PC-9 (cell line): Measurements from ENCODE around the gene PPWD1. TPM values are rescaled to one million over a fixed set of nuclear protein-coding genes. Genes with fewer than 3 reads are reported as not detected.
A peak's percentile ranks its signal among the peaks of the same experiment; 100 is the strongest.

Experiments
- BruUV-seq: library from RNA; stranded (reverse); fragments of 400-500 nt; replicated peaks from 2 replicates; lab custom pipeline; 2021; lab: Mats Ljungman, UMichigan
- CTCF ChIA-PET: fragments of 300-600 bp; sonication (Branson Sonifier 250); formaldehyde crosslinking; loops from one replicate; lab custom pipeline; 2022; ENCODE audit warnings: antibody characterized with exemption; lab: Charles Lee
- POLR2A ChIA-PET: fragments of 300-600 bp; sonication (Branson Sonifier 250); formaldehyde crosslinking; loops from one replicate; lab custom pipeline; 2022; ENCODE audit warnings: antibody characterized with exemption; ENCODE audit not compliant: unreplicated experiment; lab: Charles Lee
- DNase-seq, 2 experiments: peaks; one replicate each; pipeline versions ENCODE4 v3.0.0 to v3.0.0-alpha.2; 2015 to 2022; ENCODE audit warnings: mixed read lengths in 1 of 2
- H2AFZ ChIP-seq: fragments of 200-600 bp; sonication (generic); 2 replicates; pipeline ENCODE4 v1.8.1; 2017; ENCODE audit warnings: antibody characterized with exemption
- H3F3A ChIP-seq: fragments of 200-600 bp; sonication (generic); 2 replicates; pipeline ENCODE4 v1.8.1; 2017; ENCODE audit warnings: antibody characterized with exemption, mild to moderate bottlenecking, low read depth; ENCODE audit not compliant: insufficient read depth
- H3K27ac ChIP-seq: fragments of 200-600 bp; sonication (generic); 2 replicates; pipeline ENCODE4 v1.6.1; 2016; ENCODE audit warnings: mixed run types
- H3K27me3 ChIP-seq: fragments of 200-600 bp; sonication (generic); 2 replicates; pipeline ENCODE4 v1.6.1; 2016; ENCODE audit warnings: low read depth, mixed run types; ENCODE audit not compliant: insufficient read depth
- H3K36me3 ChIP-seq: fragments of 200-600 bp; sonication (generic); 2 replicates; pipeline ENCODE4 v1.6.1; 2016; ENCODE audit warnings: low read depth, mixed run types
- H3K4me1 ChIP-seq: fragments of 200-600 bp; sonication (generic); replicated peaks from 2 replicates; pipeline ENCODE4 v1.6.1; 2016; ENCODE audit warnings: mixed run types; ENCODE audit not compliant: insufficient read depth
- H3K4me2 ChIP-seq: fragments of 200-600 bp; sonication (generic); 2 replicates; pipeline ENCODE4 v1.6.1; 2017; ENCODE audit warnings: mixed run types
- H3K4me3 ChIP-seq: fragments of 200-600 bp; sonication (generic); 2 replicates; pipeline ENCODE4 v1.6.1; 2016; ENCODE audit warnings: mixed run types
- H3K79me2 ChIP-seq: fragments of 200-600 bp; sonication (generic); 2 replicates; pipeline ENCODE4 v1.6.1; 2017; ENCODE audit warnings: low read depth, mixed run types
- H3K9me2 ChIP-seq: fragments of 200-600 bp; sonication (generic); 2 replicates; pipeline ENCODE4 v1.8.1; 2017; ENCODE audit warnings: mild to moderate bottlenecking; ENCODE audit not compliant: insufficient read depth
- H3K9me3 ChIP-seq: fragments of 200-600 bp; sonication (generic); 2 replicates; pipeline ENCODE4 v1.8.1; 2016; ENCODE audit warnings: low read depth; ENCODE audit not compliant: insufficient read depth
- H4K20me1 ChIP-seq: fragments of 200-600 bp; sonication (generic); 2 replicates; pipeline ENCODE4 v1.8.1; 2017; ENCODE audit not compliant: insufficient read depth
- CTCF ChIP-seq: fragments of 200-600 bp; sonication (generic); conservative IDR thresholded peaks from 2 replicates; pipeline ENCODE4 v1.6.1; 2017; ENCODE audit warnings: mixed run types, antibody characterized with exemption, mild to moderate bottlenecking, moderate library complexity
- EZH2 ChIP-seq: fragments of 200-600 bp; sonication (generic); IDR thresholded peaks from 2 replicates; pipeline ENCODE4 v1.8.0; 2017; ENCODE audit warnings: antibody characterized with exemption, low read depth
- intact Hi-C: fragments of 100-400 bp; cut with micrococcal nuclease; formaldehyde crosslinking; loops from one replicate; pipeline ENCODE4 v1.10.0; 2022; ENCODE audit not compliant: unreplicated experiment
- total RNA-seq: library from RNA; stranded (reverse); gene quantifications from 2 replicates; pipeline ENCODE4 v1.2.3, GENCODE V29; 2021

The PPWD1 gene
- total RNA-seq, 1 experiment from 2014 or later, result 38.9 TPM

DNA sequence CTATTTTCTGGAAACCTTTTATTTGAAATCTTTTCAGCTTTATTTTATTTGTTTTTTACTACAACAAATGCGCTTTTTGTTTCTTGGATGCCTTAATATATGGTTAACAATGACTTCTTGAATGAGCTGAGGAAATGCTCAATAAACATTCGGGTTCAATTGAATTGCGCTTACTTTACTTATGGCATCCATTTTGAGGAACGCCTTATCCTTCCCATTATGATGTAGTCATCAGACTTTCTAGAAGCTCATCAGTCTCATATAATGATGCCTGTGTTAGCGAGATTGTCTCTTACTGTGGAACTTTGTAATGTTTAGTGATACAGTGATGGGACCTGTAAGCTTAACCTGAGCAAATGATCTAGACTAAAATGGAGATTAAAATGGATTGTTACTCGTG lies 62.6 kb downstream of the PPWD1 start:
- Histone ChIP-seq H3K79me2 (peaks cover 83% of the 10 kb centered on the region), H3K27ac (peak overlapping the region; percentile 73; the same call in 1 of the 2 replicates), H3K9me3 (no peaks in the 10 kb centered on the region), H3K4me1 (peaks cover 22% of the 10 kb centered on the region), H3F3A (peaks cover 7% of the 10 kb centered on the region; the same call in 1 of the 2 replicates), H4K20me1 (no peaks in the 10 kb centered on the region), H2AFZ (peak overlapping the region; percentile 98; the same call in 1 of the 2 replicates), H3K4me3 (peak overlapping the region; percentile 96), H3K36me3 (0 out of 2 replicates have a peak, but pooled peaks cover 12% of the 10 kb centered on the region), H3K9me2 (no peaks in the 10 kb centered on the region), H3K27me3 (no peaks in the 10 kb centered on the region), H3K4me2 (peak overlapping the region; percentile 86)
- TF ChIP-seq EZH2 (no peak), CTCF (no peak)
- no TSS peak for BruUV-seq
- CTCF ChIA-PET, result no interaction called here
- intact Hi-C loops, result no loop called here
- POLR2A ChIA-PET, result interaction anchor here (0.6 to 0.7 kb wide), 3 partner anchors 97 to 565 kb away, joined by 3 to 5 read pairs (median 5); no protein-coding TSS in a partner anchor
- DNase-seq, result no peak

- Histone ChIP-seq H3F3A (peaks cover 10% of the 10 kb centered on the region), H4K20me1 (no peaks in the 10 kb centered on the region), H3K27ac (no peak overlapping the region), H3K27me3 (no peaks in the 10 kb centered on the region), H3K4me3 (no peak overlapping the region), H3K9me3 (no peaks in the 10 kb centered on the region), H3K4me2 (no peak overlapping the region), H3K9me2 (no peaks in the 10 kb centered on the region), H3K79me2 (peaks cover 39% of the 10 kb centered on the region), H3K36me3 (peaks cover 19% of the 10 kb centered on the region; the same call in 1 of the 2 replicates), H2AFZ (no peak overlapping the region), H3K4me1 (peaks cover 7% of the 10 kb centered on the region; the same call in 1 of the 2 replicates)
- ChIA-PET POLR2A (no interaction called here), CTCF (no interaction called here)
- no peak for TF ChIP-seq CTCF
- TF ChIP-seq EZH2, result no peak
- no TSS peak for BruUV-seq
- intact Hi-C loops, result no loop called here
- no peak for DNase-seq
Measured at GRCh38 chr5:65630981-65631380, 67.9 kb downstream of the PPWD1 start.

Other genes with a start within 250 kb of the PPWD1 start
- gene ADAMTS6, start 81.4 kb upstream of the PPWD1 start, total RNA-seq, result 1.4 and 2.1 TPM in 2 replicates
- 34.6 and 45.6 TPM in 2 replicates for gene CENPK, start 128 bp upstream of the PPWD1 start, total RNA-seq
- gene TRIM23, start 61.0 kb downstream of the PPWD1 start, total RNA-seq, result 6.8 and 9.7 TPM in 2 replicates
- 1.9 and 3.3 TPM in 2 replicates for gene SHLD3, start 61.7 kb downstream of the PPWD1 start, total RNA-seq
- gene TRAPPC13, start 61.7 kb downstream of the PPWD1 start, total RNA-seq, result 16.2 and 16.5 TPM in 2 replicates
- 8.8 and 9.8 TPM in 2 replicates for gene SGTB, start 158.8 kb downstream of the PPWD1 start, total RNA-seq
- 56.7 and 74.7 TPM in 2 replicates for gene NLN, start 158.9 kb downstream of the PPWD1 start, total RNA-seq